Activated gamma-delta T cell (primary cell): Measurements from ENCODE around the gene RBM22.

ENCODE experiments used
- DNase-seq: peaks from one replicate; lab custom pipeline; 2025; lab: John Stamatoyannopoulos, UW

Gene RBM22

DNA sequence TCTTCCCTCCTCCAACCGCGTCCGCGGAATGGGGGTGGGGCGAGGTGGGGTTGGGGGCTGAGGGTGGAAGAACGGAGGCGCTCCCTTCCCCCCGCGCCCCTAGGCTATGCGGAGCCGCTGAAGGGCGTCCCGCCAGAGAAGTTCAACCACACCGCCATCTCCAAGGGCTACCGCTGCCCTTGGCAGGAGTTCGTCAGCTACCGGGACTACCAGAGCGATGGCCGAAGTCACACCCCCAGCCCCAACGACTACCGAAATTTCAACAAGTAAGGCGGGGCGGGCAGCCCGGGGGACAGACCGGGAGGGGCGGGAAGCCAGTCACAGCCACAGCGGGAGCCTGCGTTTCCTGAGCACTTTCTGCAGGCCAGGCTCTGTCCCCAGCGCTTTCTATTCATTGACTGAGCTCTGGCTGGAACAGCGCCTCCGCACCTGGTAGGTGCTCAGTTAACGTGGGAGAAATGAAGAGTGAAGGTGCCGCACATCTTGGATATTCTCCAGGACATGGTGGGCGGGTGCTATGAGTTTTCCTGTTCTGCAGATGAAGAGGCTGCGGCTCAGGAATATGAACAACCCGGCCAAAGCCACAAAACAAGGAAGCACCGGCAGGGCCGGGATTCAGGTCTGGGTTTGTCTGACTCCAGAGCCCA lies 28.5 kb downstream of the RBM22 start:
- no peak for DNase-seq

DNA sequence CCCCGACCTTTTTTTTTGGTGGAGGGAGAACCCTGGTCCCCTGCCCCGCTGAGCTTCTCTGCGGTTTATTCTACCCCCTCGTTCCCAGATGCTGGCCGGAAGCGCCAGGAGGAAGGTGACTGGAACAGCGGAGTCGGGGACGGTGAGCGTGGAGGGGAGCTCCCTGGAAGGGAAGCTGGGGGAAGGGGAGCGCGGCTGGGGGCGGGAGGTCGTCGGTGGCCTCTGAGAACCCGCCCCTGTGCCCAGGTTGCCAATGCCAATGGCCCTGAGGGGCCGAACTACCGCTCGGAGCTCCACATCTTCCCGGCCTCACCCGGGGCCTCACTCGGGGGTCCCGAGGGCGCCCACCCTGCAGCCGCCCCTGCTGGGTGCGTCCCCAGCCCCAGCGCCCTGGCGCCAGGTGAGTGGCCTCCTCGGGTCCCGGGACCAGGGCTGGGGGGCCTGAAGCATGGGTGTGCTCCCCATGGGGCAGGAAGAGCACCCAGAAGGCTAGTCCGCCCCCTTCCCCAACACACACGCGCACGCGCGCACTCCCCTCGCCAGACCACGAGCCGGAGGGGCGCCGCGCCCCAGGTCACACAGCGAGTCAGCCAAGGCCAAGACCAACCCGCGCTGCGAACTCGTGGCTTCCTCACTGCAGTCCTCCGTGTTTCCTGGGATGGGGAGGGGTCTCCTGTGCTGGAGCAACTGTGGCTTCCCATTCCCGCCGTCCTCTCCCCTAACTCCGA lies 29.2 kb downstream of the RBM22 start:
- no peak for DNase-seq

DNA sequence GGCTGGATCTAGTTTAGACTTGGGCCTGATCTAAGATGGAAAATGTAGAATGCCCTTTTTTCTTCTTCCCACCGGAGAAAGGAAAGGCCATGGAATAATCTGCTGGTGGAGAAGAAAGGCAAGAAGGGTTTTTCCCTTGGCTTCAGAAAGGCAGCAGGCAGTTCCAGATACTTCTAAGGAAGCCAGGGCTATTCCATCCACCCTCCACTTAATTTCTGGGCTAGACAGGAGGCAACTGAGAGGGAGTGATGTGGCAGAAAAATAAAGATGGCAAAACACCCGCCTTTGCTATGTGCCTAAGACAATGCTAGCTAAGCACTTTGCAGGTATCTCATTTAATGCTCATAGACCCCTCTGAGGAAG lies 29.9 kb downstream of the RBM22 start:
- DNase-seq, result no peak

DNA sequence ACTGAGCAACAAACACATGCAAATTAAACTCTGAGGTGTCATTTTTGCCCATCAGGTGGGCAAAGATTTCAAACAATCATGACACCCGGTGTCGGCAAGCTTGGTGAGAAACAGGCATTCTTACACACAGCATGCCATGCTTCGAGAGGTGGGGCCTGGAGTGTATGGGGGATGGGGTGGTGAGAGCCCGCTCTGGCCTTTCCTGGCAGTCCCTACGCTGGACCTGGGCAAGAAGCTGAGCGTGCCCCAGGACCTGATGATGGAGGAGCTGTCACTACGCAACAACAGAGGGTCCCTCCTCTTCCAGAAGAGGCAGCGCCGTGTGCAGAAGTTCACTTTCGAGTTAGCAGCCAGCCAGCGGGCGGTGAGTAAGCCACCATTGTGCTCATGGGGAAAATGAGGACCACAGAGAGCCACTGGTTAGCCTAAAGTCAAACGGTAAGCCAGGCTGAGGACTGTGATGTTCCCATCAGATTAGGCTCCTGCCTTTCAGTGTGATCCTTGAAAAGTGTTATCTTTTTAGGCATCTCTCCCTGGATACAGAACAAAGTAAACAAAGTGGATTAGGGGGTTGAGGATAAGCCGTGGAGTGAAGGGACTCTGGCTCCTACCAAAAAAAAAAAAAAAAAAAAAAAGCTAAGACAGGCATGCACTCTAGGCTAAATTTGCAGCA lies 30.5 kb downstream of the RBM22 start:
- DNase-seq, result no peak

GRCh38 chr5:150665044-150665443 lies 35.8 kb downstream of the RBM22 start:
- DNase-seq, result no peak

DNA sequence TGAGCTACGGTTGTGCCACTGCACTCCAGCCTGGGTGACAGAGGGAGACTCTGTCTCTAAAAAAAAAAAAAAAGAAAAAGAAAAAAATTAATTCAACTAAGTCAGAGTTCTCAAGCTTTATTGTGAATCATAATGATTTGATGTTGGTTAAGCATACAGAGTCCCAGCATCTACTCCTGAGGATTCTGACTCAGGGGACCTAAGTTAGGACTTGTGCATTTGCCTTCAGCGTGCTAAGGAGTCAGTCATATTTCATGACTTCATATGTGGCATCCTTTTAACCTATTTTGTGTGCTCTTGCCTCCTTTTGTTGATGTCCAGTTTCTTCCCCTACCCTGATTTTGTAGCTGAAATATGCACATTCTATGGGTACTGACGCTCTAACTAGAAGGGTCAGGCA lies 36.9 kb downstream of the RBM22 start:
- no peak for DNase-seq

- DNase-seq, result no peak
These were observed 37.9 kb downstream of the RBM22 start for GRCh38 chr5:150662731-150663516.

DNA sequence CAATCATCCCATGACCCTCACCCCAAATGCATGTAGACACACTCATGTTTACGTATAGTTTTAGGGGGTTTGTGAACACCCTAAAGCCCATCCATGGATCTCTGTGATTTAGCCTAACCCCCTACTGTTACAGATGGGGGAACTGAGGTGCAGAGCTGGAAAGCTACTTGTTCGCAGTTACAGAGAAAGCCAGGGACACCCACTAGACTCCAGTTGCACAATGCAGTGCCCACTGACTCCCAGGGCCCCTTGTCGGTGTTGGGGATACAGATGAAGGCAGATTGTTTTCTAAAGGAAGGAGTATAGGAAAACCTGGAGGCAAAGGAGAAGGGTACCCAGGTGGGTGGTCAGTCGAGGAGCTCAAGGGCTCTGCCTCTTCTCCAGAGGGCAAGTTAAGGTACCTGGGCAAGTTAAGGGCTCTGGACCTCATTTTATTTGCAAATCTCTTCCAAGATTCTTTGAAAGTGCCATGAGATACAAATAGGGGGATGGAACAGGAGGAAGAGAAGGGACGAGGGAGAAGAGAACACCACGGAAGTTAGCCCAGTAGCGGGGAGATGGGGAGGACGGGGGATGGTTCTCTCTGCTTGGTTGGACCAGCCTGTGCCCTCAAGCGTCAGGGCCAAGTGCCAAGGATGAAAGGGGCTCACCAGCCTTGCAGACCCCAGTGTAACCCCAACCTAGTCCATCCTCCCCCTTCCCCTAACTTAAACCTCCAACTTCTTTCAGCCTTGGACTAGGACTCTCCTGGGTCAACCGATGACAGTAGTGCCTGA lies 38.9 kb downstream of the RBM22 start:
- DNase-seq, result no peak

- DNase-seq, result no peak
These were observed 39.8 kb downstream of the RBM22 start, which contains the start of gene MYOZ3 for GRCh38 chr5:150661086-150661485. Gene MYOZ3 (plus strand): TSS chr5:150661251. CDS start chr5:150662942, 1,691 bp downstream.

DNA sequence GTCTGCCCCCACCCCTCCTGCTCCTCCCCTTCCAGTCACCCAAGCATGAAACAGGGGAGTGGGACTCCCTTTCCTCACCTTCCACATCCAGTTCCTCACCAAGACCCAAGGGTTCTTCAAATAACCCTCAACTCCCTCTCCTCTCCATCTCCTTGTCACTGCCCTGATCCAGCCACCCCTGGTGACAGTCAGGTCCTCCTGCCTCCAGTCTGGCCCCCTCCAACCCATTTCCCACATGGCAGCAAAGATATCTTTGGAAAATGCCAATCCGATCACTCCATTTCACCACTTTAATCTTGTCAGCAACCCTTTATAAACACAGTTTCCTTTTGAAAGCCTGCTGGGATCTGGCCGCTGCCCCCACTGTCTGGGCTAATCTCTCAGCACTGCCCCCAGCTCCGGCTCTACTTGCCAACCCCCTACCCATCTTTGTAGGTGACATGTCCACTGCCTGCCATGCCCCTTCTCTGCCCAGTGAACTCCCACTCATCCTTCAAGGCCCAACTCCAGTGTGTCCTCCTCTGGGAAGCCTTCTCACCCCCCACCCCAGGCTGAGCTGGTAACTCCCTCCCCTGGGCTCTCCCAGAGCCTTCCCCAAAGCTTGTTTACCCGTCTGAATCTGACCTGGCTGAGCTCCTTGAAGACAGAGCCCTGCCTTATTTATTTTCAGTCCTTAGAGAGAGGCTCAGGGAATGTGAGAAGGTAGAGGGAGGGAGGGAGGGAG lies 40.6 kb downstream of the RBM22 start:
- no peak for DNase-seq

DNA sequence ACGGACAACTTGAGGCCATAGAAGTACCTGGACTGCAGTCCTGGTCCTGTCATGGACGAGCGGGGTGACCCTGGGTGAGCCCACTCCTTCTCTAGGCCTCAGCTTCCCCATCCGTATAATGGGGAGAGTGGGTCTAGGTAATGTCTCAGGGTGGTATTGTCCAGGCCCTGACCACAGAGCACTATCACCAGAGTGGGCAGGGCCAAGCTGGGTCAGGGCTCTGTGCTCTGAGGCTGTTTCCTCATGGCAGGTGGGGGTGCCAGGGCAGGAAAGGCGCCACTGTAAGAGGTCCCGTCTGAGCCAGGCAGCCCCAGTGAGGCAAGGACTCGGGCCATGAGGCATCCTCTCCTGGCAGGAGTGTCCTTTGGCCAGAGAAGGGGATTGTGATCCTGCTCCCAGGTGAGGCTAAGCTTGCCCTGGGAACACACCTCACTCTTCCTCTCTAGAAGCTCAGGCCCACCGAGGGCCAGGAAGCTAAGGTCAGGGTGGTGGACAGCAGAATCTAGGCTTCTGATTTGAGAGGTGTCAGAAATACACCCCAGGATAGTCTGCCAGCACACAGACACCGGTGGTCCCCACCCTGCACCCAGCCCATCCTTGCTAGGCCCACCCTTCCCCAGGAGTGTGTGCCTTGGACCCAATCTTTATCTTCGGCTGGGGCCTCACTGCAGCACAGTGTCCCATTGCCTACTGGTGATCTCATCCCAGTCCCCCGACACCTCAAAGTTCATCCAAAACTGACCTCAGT lies 41.3 kb downstream of the RBM22 start:
- no peak for DNase-seq

DNA sequence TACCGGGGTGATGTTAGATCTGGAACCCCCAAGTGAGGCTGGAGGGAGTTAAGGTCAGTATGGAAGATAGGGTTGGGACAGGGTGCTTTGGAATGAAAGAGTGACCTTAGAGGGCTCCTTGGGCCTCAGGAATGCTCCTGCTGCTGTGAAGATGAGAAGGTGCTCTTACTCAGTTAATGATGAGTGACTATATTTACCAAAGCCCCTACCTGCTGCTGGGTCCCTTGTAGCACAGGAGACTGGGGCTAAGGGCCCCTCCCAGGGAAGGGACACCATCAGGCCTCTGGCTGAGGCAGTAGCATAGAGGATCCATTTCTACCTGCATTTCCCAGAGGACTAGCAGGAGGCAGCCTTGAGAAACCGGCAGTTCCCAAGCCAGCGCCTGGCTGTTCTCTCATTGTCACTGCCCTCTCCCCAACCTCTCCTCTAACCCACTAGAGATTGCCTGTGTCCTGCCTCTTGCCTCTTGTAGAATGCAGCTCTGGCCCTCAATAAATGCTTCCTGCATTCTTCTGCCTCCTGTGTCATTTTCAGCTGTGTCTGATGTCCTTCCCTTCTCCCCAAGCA lies 42.1 kb downstream of the RBM22 start:
- DNase-seq, result no peak

DNA sequence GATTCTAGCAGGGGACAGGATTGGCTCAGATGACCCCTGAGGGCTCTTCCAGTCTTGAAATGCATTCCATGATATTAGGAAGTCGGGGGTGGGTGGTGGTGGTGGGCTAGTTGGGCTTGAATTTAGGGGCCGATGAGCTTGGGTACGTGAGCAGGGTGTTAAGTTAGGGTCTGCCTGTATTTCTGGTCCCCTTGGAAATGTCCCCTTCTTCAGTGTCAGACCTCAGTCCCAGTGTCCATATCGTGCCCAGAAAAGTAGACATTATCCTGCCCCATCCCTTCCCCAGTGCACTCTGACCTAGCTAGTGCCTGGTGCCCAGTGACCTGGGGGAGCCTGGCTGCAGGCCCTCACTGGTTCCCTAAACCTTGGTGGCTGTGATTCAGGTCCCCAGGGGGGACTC lies 42.7 kb downstream of the RBM22 start:
- no peak for DNase-seq

DNA sequence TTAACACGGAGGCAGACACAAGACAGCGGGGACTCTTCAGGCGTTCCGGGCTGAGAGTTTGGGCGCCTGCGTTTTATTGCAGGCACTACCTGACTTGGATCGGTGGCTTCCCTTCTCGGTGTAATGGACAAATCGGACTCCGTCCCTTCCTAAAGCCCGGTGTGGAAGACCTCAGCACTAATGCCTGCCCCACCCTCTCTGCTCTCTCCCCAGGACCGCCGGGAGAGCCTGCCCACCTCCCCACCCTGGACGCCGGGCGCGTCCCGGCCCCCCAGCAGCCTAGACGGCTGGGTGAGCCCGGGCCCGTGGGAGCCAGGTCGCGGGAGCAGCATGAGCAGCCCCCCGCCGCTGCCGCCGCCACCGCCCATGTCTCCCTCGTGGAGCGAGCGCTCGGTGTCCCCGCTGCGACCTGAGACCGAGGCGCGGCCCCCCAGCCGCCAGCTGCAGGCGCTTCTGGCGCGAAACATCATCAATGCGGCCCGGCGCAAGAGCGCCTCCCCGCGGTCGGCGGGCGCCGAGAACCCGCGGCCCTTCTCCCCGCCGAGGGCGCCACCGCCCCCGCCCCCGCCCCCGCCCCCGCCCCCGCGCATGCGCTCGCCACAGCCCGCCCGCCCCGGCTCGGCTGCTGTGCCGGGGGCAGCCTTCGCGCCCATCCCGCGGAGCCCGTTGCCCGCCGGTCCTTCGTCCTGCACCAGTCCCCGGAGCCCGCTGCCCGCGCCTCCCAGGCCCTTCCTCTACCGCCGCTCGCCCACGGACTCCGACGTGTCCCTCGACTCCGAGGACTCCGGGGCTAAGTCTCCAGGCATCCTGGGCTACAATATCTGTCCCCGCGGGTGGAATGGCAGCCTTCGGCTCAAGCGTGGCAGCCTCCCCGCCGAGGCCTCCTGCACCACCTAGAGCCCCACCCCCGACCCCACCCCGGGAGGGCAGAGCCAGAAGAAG lies 44.4 kb downstream of the RBM22 start:
- peak; percentile 71 for DNase-seq

DNA sequence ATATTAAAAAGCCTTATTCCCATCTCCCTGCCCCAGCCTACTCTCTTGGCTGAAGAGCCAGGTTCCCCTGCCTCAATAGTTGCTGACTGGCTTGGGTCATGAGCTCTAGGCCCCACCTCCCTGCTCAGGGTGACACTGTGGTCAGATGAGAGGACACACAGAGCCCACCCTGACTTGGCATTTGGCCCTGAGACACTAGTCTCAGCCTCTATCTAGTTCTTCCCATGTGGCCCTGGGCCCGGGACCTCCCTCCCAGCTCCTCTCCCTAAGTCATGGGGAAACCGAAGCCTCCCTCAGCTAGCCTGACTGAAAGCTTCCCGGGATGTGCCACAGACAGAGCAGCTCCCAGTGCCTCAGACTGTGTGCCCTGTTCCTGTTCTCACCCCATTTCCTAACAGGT lies 45.6 kb downstream of the RBM22 start:
- no peak for DNase-seq

DNA sequence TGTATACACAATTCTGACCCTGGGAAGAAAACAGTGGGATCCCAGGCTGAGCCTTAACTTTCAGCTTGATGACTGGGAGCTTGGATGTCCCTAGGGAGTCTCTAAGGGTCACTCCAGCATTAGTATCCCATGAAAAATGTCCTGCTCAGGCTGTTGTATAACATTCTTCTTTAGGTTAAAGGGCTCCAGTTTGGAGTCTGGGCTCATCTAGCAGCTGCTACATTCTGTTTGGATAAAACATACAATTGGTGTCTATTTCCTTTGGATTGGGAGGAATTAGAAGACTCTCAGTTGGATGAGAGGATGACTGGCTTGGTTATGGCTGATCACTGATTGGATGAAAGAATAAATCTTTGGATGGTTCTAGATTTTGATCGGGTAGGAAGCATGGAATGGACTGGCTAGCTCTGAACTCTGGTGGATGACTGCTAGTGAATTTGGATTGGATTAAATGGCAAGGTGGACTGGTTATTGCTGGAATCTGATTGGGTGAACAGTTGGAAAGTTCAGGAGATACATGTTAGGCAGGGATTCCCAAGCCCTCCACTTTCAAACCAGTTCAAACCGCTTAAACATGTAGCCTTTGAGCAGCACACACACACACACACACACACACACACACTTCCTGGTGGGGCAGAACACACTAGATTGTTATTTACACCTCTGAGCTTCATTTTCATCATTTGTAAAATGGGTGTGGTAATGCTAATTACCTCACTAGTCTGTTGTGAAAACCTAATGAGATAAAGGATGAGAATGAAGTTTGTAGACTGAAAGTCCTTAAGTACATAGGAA lies 46.9 kb downstream of the RBM22 start:
- DNase-seq, result no peak

DNA sequence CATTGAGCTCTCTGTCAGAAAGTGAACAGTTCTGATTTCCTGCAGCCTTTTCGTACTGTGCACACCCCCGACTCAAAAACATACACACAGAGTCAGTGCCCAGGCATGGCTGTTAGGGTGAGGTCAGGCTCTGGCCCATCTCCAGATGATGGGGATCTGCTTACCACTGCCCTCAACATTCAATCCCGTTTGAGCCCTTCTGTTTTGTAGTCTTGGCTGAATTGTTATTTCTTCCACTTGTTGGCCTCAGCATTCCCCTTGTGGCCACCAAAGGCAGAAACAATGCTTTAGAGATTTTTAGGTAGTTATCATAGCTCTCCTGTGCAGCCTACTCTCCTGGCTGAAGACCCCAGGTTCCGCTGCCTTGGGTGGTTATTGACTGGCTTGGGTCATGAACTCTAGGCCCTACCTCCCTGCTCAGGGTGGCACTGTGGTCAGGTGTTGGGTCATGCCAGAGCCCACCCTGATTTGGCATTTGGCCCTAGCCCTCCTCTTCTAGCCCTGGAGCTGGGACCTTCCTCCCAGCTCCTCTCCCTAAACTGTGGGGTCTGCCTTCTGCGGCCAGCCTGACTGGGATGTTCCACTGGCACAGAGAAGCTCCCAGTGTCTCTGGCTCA lies 47.6 kb downstream of the RBM22 start:
- no peak for DNase-seq
